GM23248 (cell line): ENCODE measurements around the gene CEP57. TPM values are rescaled to one million over a fixed set of nuclear protein-coding genes. Genes with fewer than 3 reads are reported as not detected.

Source experiments
- DNase-seq: peaks from one replicate; pipeline ENCODE4 v3.0.0-alpha.2; 2015
- H2AFZ ChIP-seq: fragments of 200-600 bp; sonication (generic); 2 replicates; pipeline ENCODE4 v1.6.1; 2016; ENCODE audit warnings: antibody characterized with exemption
- H3F3A ChIP-seq: fragments of 200-600 bp; sonication (generic); 2 replicates; pipeline ENCODE4 v1.6.1; 2016; ENCODE audit warnings: mild to moderate bottlenecking, antibody characterized with exemption, mixed run types; ENCODE audit not compliant: insufficient read depth
- H3K27ac ChIP-seq: fragments of 200-600 bp; sonication (generic); 2 replicates; pipeline ENCODE4 v1.5.1; 2016; ENCODE audit warnings: mild to moderate bottlenecking
- H3K27me3 ChIP-seq: fragments of 200-600 bp; sonication (generic); replicated peaks from 2 replicates; pipeline ENCODE4 v1.6.1; 2016; ENCODE audit warnings: mild to moderate bottlenecking; ENCODE audit not compliant: insufficient read depth
- H3K36me3 ChIP-seq: fragments of 200-600 bp; sonication (generic); 2 replicates; pipeline ENCODE4 v1.6.1; 2016; ENCODE audit warnings: low read depth, mild to moderate bottlenecking
- H3K4me1 ChIP-seq: fragments of 200-600 bp; sonication (generic); 2 replicates; pipeline ENCODE4 v1.6.1; 2016; ENCODE audit warnings: mild to moderate bottlenecking; ENCODE audit not compliant: insufficient read depth
- H3K4me2 ChIP-seq: fragments of 200-600 bp; sonication (generic); one replicate; pipeline ENCODE4 v1.6.1; 2016; ENCODE audit warnings: mild to moderate bottlenecking; ENCODE audit not compliant: unreplicated experiment
- H3K4me3 ChIP-seq: fragments of 200-600 bp; sonication (generic); 2 replicates; pipeline ENCODE4 v1.5.1; 2016; ENCODE audit warnings: mild to moderate bottlenecking
- H3K79me2 ChIP-seq: fragments of 200-600 bp; sonication (generic); 2 replicates; pipeline ENCODE4 v1.6.1; 2016; ENCODE audit warnings: mild to moderate bottlenecking; ENCODE audit not compliant: insufficient read depth
- H3K9ac ChIP-seq: fragments of 200-600 bp; sonication (generic); 2 replicates; pipeline ENCODE4 v1.6.1; 2016; ENCODE audit warnings: mild to moderate bottlenecking
- H3K9me2 ChIP-seq: fragments of 200-600 bp; sonication (generic); 2 replicates; pipeline ENCODE4 v1.6.1; 2016; ENCODE audit warnings: mixed run types, mild to moderate bottlenecking, moderate library complexity; ENCODE audit not compliant: insufficient read depth
- H3K9me3 ChIP-seq: fragments of 200-600 bp; sonication (generic); one replicate; pipeline ENCODE4 v1.6.1; 2017; ENCODE audit warnings: low read depth
- H4K20me1 ChIP-seq: fragments of 200-600 bp; sonication (generic); 2 replicates; pipeline ENCODE4 v1.6.0; 2016; ENCODE audit not compliant: insufficient read depth
- EZH2 ChIP-seq: fragments of 200-600 bp; sonication (generic); IDR thresholded peaks from 2 replicates; pipeline ENCODE4 v1.6.1; 2018; ENCODE audit warnings: antibody characterized with exemption, mild to moderate bottlenecking; ENCODE audit not compliant: insufficient read depth, poor library complexity, severe bottlenecking
- EZH2phosphoT487 ChIP-seq: fragments of 200-600 bp; sonication (generic); IDR thresholded peaks from 2 replicates; pipeline ENCODE4 v1.6.1; 2018; ENCODE audit warnings: antibody characterized with exemption, moderate library complexity, mild to moderate bottlenecking, low read depth; ENCODE audit not compliant: insufficient read depth
- WGBS, 2 experiments: methylation state at CpG; one replicate each; pipeline ENCODE4 v1.1.6; 2015 to 2017; ENCODE audit warnings: low lambda C conversion rate in 2 of 2, low coverage in 1 of 2; ENCODE audit errors: missing lambda C conversion rate in 2 of 2; 5-methylcytosine and 5-hydroxymethylcytosine counted together
- in situ Hi-C: fragments of 300-500 bp; cut with MboI; formaldehyde crosslinking; loops from 2 replicates; pipeline ENCODE4 v1.15.0; 2020
- polyA plus RNA-seq: library from polyadenylated mRNA; unstranded; fragments of >200 nt; fragmentation: Nextera tagmentation; extraction: Ambion mirVana; gene quantifications from 2 replicates; pipeline ENCODE4 v1.2.1, GENCODE V29; 2016
- total RNA-seq: library from RNA; depleted of rRNA; stranded (reverse); fragments of >200 nt; shearing (Covaris generic); gene quantifications from 2 replicates; pipeline ENCODE4 v1.2.3, GENCODE V29; 2014

The CEP57 gene
- total and polyA plus RNA-seq, 2 experiments from 2014 or later, result 36.5 to 41.1 TPM

- Histone ChIP-seq H3K4me2 (no peak overlapping the region), H4K20me1 (no peaks in the 10 kb centered on the region), H2AFZ (no peak overlapping the region), H3K4me1 (peaks cover 5% of the 10 kb centered on the region), H3F3A (peaks cover 5% of the 10 kb centered on the region), H3K9me2 (no peaks in the 10 kb centered on the region), H3K36me3 (no peaks in the 10 kb centered on the region), H3K27ac (no peak overlapping the region), H3K9me3 (no peaks in the 10 kb centered on the region), H3K4me3 (no peak overlapping the region), H3K79me2 (no peaks in the 10 kb centered on the region), H3K27me3 (no peaks in the 10 kb centered on the region), H3K9ac (no peak overlapping the region)
- WGBS, 2 experiments, result 92 to 97% methylated on average over 3 of the region's 3 CpGs
- TF ChIP-seq EZH2, result no peak
- TF ChIP-seq EZH2phosphoT487, result no peak
- in situ Hi-C loops, result loop anchor here (10.0 kb wide), 2 partner anchors 608 to 688 kb away; no protein-coding TSS in a partner anchor
- peak; percentile 14 for DNase-seq
Measured at GRCh38 chr11:95762534-95762933, 27.8 kb upstream of the CEP57 start.

- Histone ChIP-seq H2AFZ (no peak overlapping the region), H4K20me1 (no peaks in the 10 kb centered on the region), H3K9ac (no peak overlapping the region), H3K9me2 (no peaks in the 10 kb centered on the region), H3K79me2 (no peaks in the 10 kb centered on the region), H3F3A (peaks cover 24% of the 10 kb centered on the region), H3K27me3 (no peaks in the 10 kb centered on the region), H3K4me2 (no peak overlapping the region), H3K36me3 (no peaks in the 10 kb centered on the region), H3K4me1 (peaks cover 23% of the 10 kb centered on the region), H3K4me3 (no peak overlapping the region), H3K27ac (no peak overlapping the region), H3K9me3 (no peaks in the 10 kb centered on the region)
- in situ Hi-C loops, result loop anchor here (10.0 kb wide), 2 partner anchors 610 to 690 kb away; no protein-coding TSS in a partner anchor
- 14% methylated on average over 4 of the region's 4 CpGs for WGBS, 2 experiments
- TF ChIP-seq EZH2 (no peak), EZH2phosphoT487 (no peak)
- DNase-seq, result peak; percentile 84
Measured at GRCh38 chr11:95764267-95764898, 25.9 kb upstream of the CEP57 start.

GRCh38 chr11:95766701-95767100 is 23.6 kb upstream of the CEP57 start:
- Histone ChIP-seq H3K9me2 (no peaks in the 10 kb centered on the region), H3K79me2 (no peaks in the 10 kb centered on the region), H3K27me3 (no peaks in the 10 kb centered on the region), H3F3A (peaks cover 39% of the 10 kb centered on the region), H3K4me2 (no peak overlapping the region), H3K36me3 (peaks cover 11% of the 10 kb centered on the region), H2AFZ (no peak overlapping the region), H3K4me1 (peaks cover 23% of the 10 kb centered on the region), H4K20me1 (no peaks in the 10 kb centered on the region), H3K27ac (no peak overlapping the region), H3K4me3 (no peak overlapping the region), H3K9me3 (no peaks in the 10 kb centered on the region), H3K9ac (no peak overlapping the region)
- no peak for DNase-seq
- TF ChIP-seq EZH2phosphoT487 (no peak), EZH2 (no peak)
- WGBS, 2 experiments, result 80 to 82% methylated on average over 3 of the region's 3 CpGs
- in situ Hi-C loops, result loop anchor here (10.0 kb wide), 2 partner anchors 612 to 692 kb away; no protein-coding TSS in a partner anchor

GRCh38 chr11:95767498-95767897 is 22.8 kb upstream of the CEP57 start:
- H3K4me3 ChIP-seq, result no peak overlapping the region
- H3K79me2 ChIP-seq, result no peaks in the 10 kb centered on the region
- peaks cover 39% of the 10 kb centered on the region for H3F3A ChIP-seq
- in situ Hi-C loops, result loop anchor here (10.0 kb wide), 2 partner anchors 613 to 693 kb away; no protein-coding TSS in a partner anchor
- no peaks in the 10 kb centered on the region for H3K9me2 ChIP-seq
- H2AFZ ChIP-seq, result no peak overlapping the region
- H3K27me3 ChIP-seq, result no peaks in the 10 kb centered on the region
- peak overlapping the region; percentile 56 for H3K4me2 ChIP-seq
- TF ChIP-seq EZH2phosphoT487, result no peak
- no peak for TF ChIP-seq EZH2
- WGBS, 2 experiments, result 3 to 4% methylated on average over 1 of the region's 1 CpG
- no peaks in the 10 kb centered on the region for H4K20me1 ChIP-seq
- H3K4me1 ChIP-seq, result peaks cover 23% of the 10 kb centered on the region
- H3K9me3 ChIP-seq, result no peaks in the 10 kb centered on the region
- no peak overlapping the region for H3K9ac ChIP-seq
- H3K27ac ChIP-seq, result peak overlapping the region; percentile 24
- peaks cover 19% of the 10 kb centered on the region for H3K36me3 ChIP-seq
- DNase-seq, result peak; percentile 83
